PC-3 (cell line): ENCODE results near the gene MSX1. TPM values are rescaled to one million over a fixed set of nuclear protein-coding genes. Genes with fewer than 3 reads are reported as not detected.

Experiments used
- ATAC-seq: fragments of 200-7000 bp; cut with Tn5 transposase; 2 replicates; pipeline ENCODE4 v1.9.1; 2020; ENCODE audit warnings: mild to moderate bottlenecking, moderate library complexity
- BruUV-seq: library from RNA; stranded (reverse); fragments of 400-500 nt; replicated peaks from 2 replicates; lab custom pipeline; 2021; lab: Mats Ljungman, UMichigan
- CTCF ChIA-PET: fragments of 300-600 bp; sonication (Branson Sonifier 250); formaldehyde crosslinking; loops from one replicate; lab custom pipeline; 2022; ENCODE audit warnings: antibody characterized with exemption; lab: Charles Lee
- POLR2A ChIA-PET: fragments of 300-600 bp; sonication (Branson Sonifier 250); formaldehyde crosslinking; loops from one replicate; lab custom pipeline; 2022; ENCODE audit warnings: antibody characterized with exemption; ENCODE audit not compliant: unreplicated experiment; lab: Charles Lee
- DNase-seq: peaks from one replicate; pipeline ENCODE4 v3.0.0-alpha.2; 2015
- H2AFZ ChIP-seq: fragments of 300-600 bp; sonication (generic); 2 replicates; pipeline ENCODE4 v1.6.0; 2016; ENCODE audit warnings: antibody characterized with exemption, low read length
- H3F3A ChIP-seq: fragments of 300-600 bp; sonication (generic); one replicate; pipeline ENCODE4 v1.6.0; 2017; ENCODE audit warnings: antibody characterized with exemption, low read length, control low read depth, mild to moderate bottlenecking; ENCODE audit not compliant: unreplicated experiment
- H3K27ac ChIP-seq: fragments of 300-600 bp; sonication (generic); 2 replicates; pipeline ENCODE4 v1.5.1; 2016; ENCODE audit warnings: mild to moderate bottlenecking, low read length
- H3K27me3 ChIP-seq: fragments of 300-600 bp; sonication (generic); 2 replicates; pipeline ENCODE4 v1.6.1; 2016; ENCODE audit warnings: low read length, mixed read lengths
- H3K36me3 ChIP-seq: fragments of 300-600 bp; sonication (generic); 2 replicates; pipeline ENCODE4 v1.6.1; 2016; ENCODE audit warnings: low read depth, mixed run types, low read length, mixed read lengths
- H3K4me1 ChIP-seq: fragments of 300-600 bp; sonication (generic); 2 replicates; pipeline ENCODE4 v1.5.1; 2016; ENCODE audit warnings: low read length; ENCODE audit not compliant: insufficient read depth
- H3K4me2 ChIP-seq: fragments of 300-600 bp; sonication (generic); 2 replicates; pipeline ENCODE4 v1.6.0; 2016; ENCODE audit warnings: low read length
- H3K4me3 ChIP-seq: fragments of 300-600 bp; sonication (generic); 2 replicates; pipeline ENCODE4 v1.5.1; 2016; ENCODE audit warnings: mild to moderate bottlenecking, low read length, mixed read lengths
- H3K79me2 ChIP-seq: fragments of 300-600 bp; sonication (generic); 2 replicates; pipeline ENCODE4 v1.6.1; 2017; ENCODE audit warnings: low read length, mixed read lengths
- H3K9ac ChIP-seq: fragments of 300-600 bp; sonication (generic); 2 replicates; pipeline ENCODE4 v1.6.0; 2016; ENCODE audit warnings: mild to moderate bottlenecking, low read length
- H3K9me2 ChIP-seq: fragments of 300-600 bp; sonication (generic); replicated peaks from 2 replicates; pipeline ENCODE4 v1.6.1; 2016; ENCODE audit warnings: mixed run types, low read length, mixed read lengths
- H3K9me3 ChIP-seq: fragments of 300-600 bp; sonication (generic); 2 replicates; pipeline ENCODE4 v1.6.1; 2016; ENCODE audit warnings: low read length, mixed read lengths
- H4K20me1 ChIP-seq: fragments of 300-600 bp; sonication (generic); 2 replicates; pipeline ENCODE4 v1.6.1; 2016; ENCODE audit warnings: low read length, mixed read lengths
- CTCF ChIP-seq: fragments of 300-600 bp; sonication (generic); conservative IDR thresholded peaks from 2 replicates; pipeline ENCODE4 v1.5.1; 2017; ENCODE audit warnings: antibody characterized with exemption, low read depth, mild to moderate bottlenecking, low read length
- EZH2 ChIP-seq: fragments of 300-600 bp; sonication (generic); IDR thresholded peaks from one replicate; pipeline ENCODE4 v1.6.1; 2017; ENCODE audit warnings: antibody characterized with exemption, mild to moderate bottlenecking, low read length; ENCODE audit not compliant: unreplicated experiment
- EZH2phosphoT487 ChIP-seq: fragments of 300-600 bp; sonication (generic); IDR thresholded peaks from 2 replicates; pipeline ENCODE4 v1.6.1; 2018; ENCODE audit warnings: mild to moderate bottlenecking, antibody characterized with exemption, low read length, borderline replicate concordance
- intact Hi-C: fragments of 100-400 bp; cut with micrococcal nuclease; formaldehyde crosslinking; loops from 2 replicates; pipeline ENCODE4 v1.9.0; 2023
- total RNA-seq: library from RNA; depleted of rRNA; stranded (reverse); fragments of >200 nt; gene quantifications from 2 replicates; pipeline ENCODE4 v1.2.3, GENCODE V29; 2014; rRNA removed

The MSX1 gene
- total RNA-seq, 1 experiment from 2014 or later, result 7.5 TPM

DNA sequence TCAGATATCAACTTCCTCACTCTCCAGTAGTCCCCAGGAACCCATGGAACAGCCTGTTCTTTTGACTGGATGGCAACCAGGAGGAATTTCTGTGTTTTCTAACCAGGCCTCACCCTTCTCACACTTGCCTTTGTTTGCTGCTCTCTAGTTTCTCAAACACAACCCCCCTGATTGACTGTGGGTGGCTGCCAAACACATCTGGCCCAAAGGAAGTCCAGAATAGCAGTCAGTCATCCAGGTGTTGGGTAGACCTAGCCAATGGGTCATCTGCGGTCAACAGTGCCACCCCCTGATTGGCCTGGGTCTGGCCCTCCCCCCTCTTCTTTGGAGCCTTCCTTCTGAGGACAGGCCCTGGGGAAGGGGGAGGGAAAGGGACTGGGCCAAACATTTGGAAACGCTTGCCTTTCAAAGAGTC, 53.7 kb downstream of the MSX1 start:
- no peak for DNase-seq
- no peak for ATAC-seq
- Histone ChIP-seq H3K9me2 (no peaks in the 10 kb centered on the region), H3K36me3 (no peaks in the 10 kb centered on the region), H3K27ac (no peak overlapping the region), H3K27me3 (peaks cover 3% of the 10 kb centered on the region; the same call in 1 of the 2 replicates), H3F3A (no peaks in the 10 kb centered on the region), H3K9ac (no peak overlapping the region), H4K20me1 (no peaks in the 10 kb centered on the region), H3K4me1 (no peaks in the 10 kb centered on the region), H3K4me3 (no peak overlapping the region), H3K4me2 (no peak overlapping the region), H3K9me3 (no peaks in the 10 kb centered on the region), H2AFZ (no peak overlapping the region), H3K79me2 (no peaks in the 10 kb centered on the region)
- POLR2A ChIA-PET, result no interaction called here
- CTCF ChIA-PET, result no interaction called here
- no TSS peak for BruUV-seq
- TF ChIP-seq CTCF, result no peak
- no peak for TF ChIP-seq EZH2
- TF ChIP-seq EZH2phosphoT487, result no peak
- intact Hi-C loops, result no loop called here

Other genes starting within 250 kb of the MSX1 start
- not detected in 2 replicates for gene CYTL1, start 159.8 kb downstream of the MSX1 start, total RNA-seq
- gene STK32B, start 191.8 kb downstream of the MSX1 start, total RNA-seq, result 1.1 TPM in 2 replicates